Measurements from ENCODE around the gene SH3RF3.

- TF ChIP-seq CTCF (IDR thresholded peaks at IDR 0.05) (no peak), POLR2AphosphoS5 (IDR thresholded peaks at IDR 0.05; ENCODE audit: insufficient read depth in 1 of 2, low read depth in 1 of 2) (no peak), POLR2A (IDR thresholded peaks at IDR 0.05) (no peak)
Measured at GRCh38 chr2:109209941-109210340, 80.9 kb downstream of the SH3RF3 start.

Data from vagina (tissue), 2 donors.